Upper lobe of left lung (tissue), 6 donors: ENCODE measurements around the gene FNBP1L. TPM values are rescaled to one million over a fixed set of nuclear protein-coding genes. Genes with fewer than 3 reads are reported as not detected.

ENCODE experiments used
- ATAC-seq, 2 donors: fragments of 200-7000 bp; cut with Tn5 transposase; one replicate each; pipeline ENCODE4 v1.9.1; 2022; ENCODE audit warnings: mild to moderate bottlenecking in 2 of 2, moderate library complexity in 2 of 2; ENCODE audit not compliant: low FRiP score in 2 of 2
- DNase-seq, 2 donors: peaks; one replicate each; pipeline ENCODE4 v3.0.0-alpha.2; 2019 to 2020
- H3K27ac ChIP-seq, 4 donors: fragments of 200-600 bp; sonication (generic); one replicate each; pipeline ENCODE4 v1.5.1; 2016 to 2019
- H3K27me3 ChIP-seq, 4 donors: fragments of 200-600 bp; sonication (generic); one replicate each; pipeline ENCODE4 v1.5.1; 2017 to 2019
- H3K36me3 ChIP-seq, 4 donors: fragments of 200-600 bp; sonication (generic); one replicate each; pipeline ENCODE4 v1.5.1; 2016 to 2019
- H3K4me1 ChIP-seq, 4 donors: fragments of 200-600 bp; sonication (generic); one replicate each; pipeline ENCODE4 v1.5.1; 2018 to 2019
- H3K4me3 ChIP-seq, 4 donors: fragments of 200-600 bp; sonication (generic); one replicate each; pipeline ENCODE4 v1.5.1; 2017 to 2019; ENCODE audit warnings: mild to moderate bottlenecking in 2 of 4, moderate library complexity in 1 of 4
- H3K9me3 ChIP-seq, 4 donors: fragments of 200-600 bp; sonication (generic); one replicate each; pipeline ENCODE4 v1.5.1; 2018 to 2019
- CTCF ChIP-seq, 6 experiments: fragments of 450-650 bp in 4 of 6; fragments of 200-600 bp in 2 of 6; sonication (generic) in 2 of 6; IDR thresholded peaks; one replicate each; pipeline ENCODE4 v1.5.1; 2016 to 2019; ENCODE audit warnings: antibody characterized with exemption in 6 of 6
- EP300 ChIP-seq, 4 donors: sonication (generic); formaldehyde crosslinking; IDR thresholded peaks; one replicate each; pipeline ENCODE4 v1.5.1; 2017; ENCODE audit warnings: antibody characterized with exemption in 4 of 4, control low read depth in 2 of 4
- POLR2A ChIP-seq, 4 donors: fragments of 450-650 bp; IDR thresholded peaks; one replicate each; pipeline ENCODE4 v1.5.1; 2016 to 2017; ENCODE audit warnings: antibody characterized with exemption in 4 of 4, mild to moderate bottlenecking in 2 of 4
- POLR2AphosphoS5 ChIP-seq, 2 donors: sonication (generic); formaldehyde crosslinking; IDR thresholded peaks; one replicate each; pipeline ENCODE4 v1.5.1; 2017; ENCODE audit warnings: antibody characterized with exemption in 2 of 2
- WGBS, 2 donors: methylation state at CpG; one replicate each; pipeline ENCODE4 v1.1.5; 2017 to 2018; 5-methylcytosine and 5-hydroxymethylcytosine counted together
- total RNA-seq, 6 donors: library from RNA; depleted of rRNA in 4 of 6; stranded (reverse); fragments of >200 nt in 4 of 6; gene quantifications; one replicate each; pipeline versions ENCODE4 v1.1.0 to v1.2.1, GENCODE V29; 2016 to 2021
- donor health status: DM: no; HTN: no; CAD: no; lungs with moderate emphysema.
- donor health status: DM: no; HTN: yes; CAD: no; lungs with severe emphysema.

Gene FNBP1L
- total RNA-seq, 6 donors from 2014 or later: 28.5 to 84.0 (median 34.0) TPM

DNA sequence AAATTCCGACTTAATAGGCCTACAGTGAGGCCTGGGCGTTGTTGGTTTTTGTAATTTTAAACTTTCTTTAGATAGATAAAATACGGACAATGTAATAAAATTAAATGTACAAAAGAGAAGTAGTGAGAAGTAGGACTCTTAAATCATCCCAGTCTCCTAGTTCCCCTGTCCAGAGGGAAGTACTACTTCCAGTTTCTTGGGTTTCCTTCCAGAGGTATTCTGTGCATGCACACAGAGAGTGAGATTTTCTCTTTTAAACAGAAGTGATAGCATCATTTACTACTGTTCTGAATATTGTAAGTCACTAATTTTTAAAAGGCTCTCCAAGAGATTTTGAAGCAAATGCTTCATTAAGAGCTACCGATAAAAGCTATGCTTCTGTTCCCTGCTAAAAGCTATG lies 7.2 kb upstream of the FNBP1L start:
- H3K27me3 ChIP-seq: no peaks in the 10 kb centered on the region
- no peak overlapping the region for H3K27ac ChIP-seq
- peaks cover 0 to 13% (median 0%) of the 10 kb centered on the region in 4 donors for H3K4me1 ChIP-seq
- no peak for TF ChIP-seq CTCF (IDR thresholded peaks at IDR 0.05)
- TF ChIP-seq POLR2A (IDR thresholded peaks at IDR 0.05): no peak
- TF ChIP-seq EP300 (IDR thresholded peaks at IDR 0.05): no peak
- TF ChIP-seq POLR2AphosphoS5 (IDR thresholded peaks at IDR 0.05): no peak
- H3K36me3 ChIP-seq: no peaks in the 10 kb centered on the region
- WGBS, 2 donors: 87 to 89% methylated on average over 4 of the region's 4 CpGs
- no peaks in the 10 kb centered on the region for H3K9me3 ChIP-seq
- DNase-seq (no peak), ATAC-seq (no peak)
- H3K4me3 ChIP-seq: no peak overlapping the region

DNA sequence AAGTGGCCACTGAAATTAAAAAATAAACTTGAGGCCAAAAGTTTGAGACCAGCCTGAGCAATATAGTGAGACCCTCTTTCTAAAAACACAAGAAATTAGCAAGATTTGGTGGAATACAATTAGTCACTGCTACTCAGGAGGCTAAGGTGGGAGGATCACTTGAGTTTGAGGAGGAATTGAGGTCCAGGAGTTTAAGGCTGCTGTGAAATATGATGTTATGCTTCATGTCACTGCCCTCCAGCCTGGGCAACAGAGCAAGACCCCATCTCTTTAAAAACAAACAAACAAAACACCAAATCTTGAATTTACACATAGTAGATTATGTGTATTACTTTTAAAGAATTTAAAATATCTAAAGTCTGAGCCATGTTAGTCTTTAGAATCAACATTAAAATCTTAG lies 6.3 kb upstream of the FNBP1L start:
- Histone ChIP-seq H3K27ac (peak overlapping the region in 1 of 4 donors; percentile 2), H3K4me1 (peaks cover 0 to 13% (median 0%) of the 10 kb centered on the region in 4 donors), H3K36me3 (no peaks in the 10 kb centered on the region), H3K9me3 (no peaks in the 10 kb centered on the region), H3K4me3 (no peak overlapping the region), H3K27me3 (no peaks in the 10 kb centered on the region)
- no peak for ATAC-seq
- TF ChIP-seq POLR2AphosphoS5 (IDR thresholded peaks at IDR 0.05) (no peak), EP300 (IDR thresholded peaks at IDR 0.05) (no peak), POLR2A (IDR thresholded peaks at IDR 0.05) (no peak), CTCF (IDR thresholded peaks at IDR 0.05) (no peak)
- no peak for DNase-seq

DNA sequence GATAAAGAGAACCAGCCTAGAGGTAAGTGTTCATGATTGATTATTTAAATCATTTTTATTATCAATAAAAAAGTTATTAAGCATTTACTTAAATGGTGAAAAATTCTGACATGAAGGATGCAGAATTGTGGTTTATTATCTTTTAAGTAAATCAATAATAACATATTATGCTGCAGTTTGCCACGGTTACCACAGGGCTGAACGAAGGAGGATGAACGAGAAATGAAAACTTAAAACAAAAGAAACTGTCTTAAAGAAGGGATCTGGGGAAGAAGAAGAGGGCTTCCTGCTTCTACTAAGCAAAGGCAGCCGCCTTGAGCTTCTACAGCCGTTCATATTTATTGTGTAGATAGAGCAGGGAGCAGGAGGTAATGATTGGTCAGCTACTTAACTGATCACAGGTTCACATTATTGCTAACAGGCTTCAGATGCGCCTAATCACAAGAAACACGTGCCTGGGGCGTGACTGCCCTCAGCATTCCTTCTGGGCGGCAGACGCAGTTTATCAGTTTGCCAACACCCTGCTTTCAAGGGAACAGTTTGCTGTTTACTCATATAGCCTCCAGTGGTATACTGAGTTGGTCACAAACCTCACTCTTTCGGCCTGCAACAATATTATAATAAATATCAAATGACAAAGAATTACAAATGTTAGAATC lies 5.8 kb upstream of the FNBP1L start:
- 61 to 69% methylated on average over 11 of the region's 11 CpGs for WGBS, 2 donors
- DNase-seq: peak in 1 of 2 donors; percentile 62

GRCh38 chr1:93442741-93443140 lies 5.2 kb upstream of the FNBP1L start:
- Histone ChIP-seq H3K36me3 (no peaks in the 10 kb centered on the region), H3K4me1 (peaks cover 0 to 17% (median 7%) of the 10 kb centered on the region in 4 donors), H3K9me3 (no peaks in the 10 kb centered on the region), H3K4me3 (no peak overlapping the region), H3K27ac (peak overlapping the region in 3 of 4 donors; percentile 2 to 32 (median 12)), H3K27me3 (no peaks in the 10 kb centered on the region)
- WGBS, 2 donors: 21 to 39% methylated on average over 1 of the region's 1 CpG
- DNase-seq: no peak
- ATAC-seq: no peak
- TF ChIP-seq CTCF (IDR thresholded peaks at IDR 0.05): no peak
- no peak for TF ChIP-seq EP300 (IDR thresholded peaks at IDR 0.05)
- no peak for TF ChIP-seq POLR2A (IDR thresholded peaks at IDR 0.05)
- TF ChIP-seq POLR2AphosphoS5 (IDR thresholded peaks at IDR 0.05): no peak

More for the DNA sequence above, 5.8 kb upstream of the FNBP1L start:
- Histone ChIP-seq H3K4me3 (no peak overlapping the region), H3K4me1 (peaks cover 0 to 13% (median 2%) of the 10 kb centered on the region in 4 donors), H3K27me3 (no peaks in the 10 kb centered on the region), H3K36me3 (no peaks in the 10 kb centered on the region), H3K9me3 (no peaks in the 10 kb centered on the region), H3K27ac (peak overlapping the region in 3 of 4 donors; percentile 2 to 32 (median 12))
- ATAC-seq: no peak
- TF ChIP-seq CTCF (IDR thresholded peaks at IDR 0.05) (no peak), EP300 (IDR thresholded peaks at IDR 0.05) (no peak), POLR2AphosphoS5 (IDR thresholded peaks at IDR 0.05) (peak in 1 of 2 donors; percentile 24)

- no peak for DNase-seq
- TF ChIP-seq EP300 (IDR thresholded peaks at IDR 0.05) (no peak), POLR2AphosphoS5 (IDR thresholded peaks at IDR 0.05) (no peak), POLR2A (IDR thresholded peaks at IDR 0.05) (no peak), CTCF (IDR thresholded peaks at IDR 0.05) (no peak)
- no peak for ATAC-seq
These were observed 4.5 kb upstream of the FNBP1L start for GRCh38 chr1:93443454-93443853.

More at GRCh38 chr1:93443454-93443853, 4.5 kb upstream of the FNBP1L start:
- no peaks in the 10 kb centered on the region for H3K36me3 ChIP-seq
- H3K27ac ChIP-seq: no peak overlapping the region
- H3K27me3 ChIP-seq: no peaks in the 10 kb centered on the region
- no peaks in the 10 kb centered on the region for H3K9me3 ChIP-seq
- H3K4me1 ChIP-seq: peaks cover 0 to 17% (median 10%) of the 10 kb centered on the region in 4 donors
- H3K4me3 ChIP-seq: no peak overlapping the region
